Measurements from ENCODE around the gene C17orf78.

The C17orf78 gene

GRCh38 chr17:37384560-37385149 lies 8.9 kb downstream of the C17orf78 start:
- Mint-ChIP-seq H3K4me1 (no peaks in the 10 kb centered on the region), H3K27ac (no peak overlapping the region), H3K9me3 (no peaks in the 10 kb centered on the region), H3K4me3 (no peak overlapping the region), H3K36me3 (ENCODE audit: low read depth) (peaks cover 5% of the 10 kb centered on the region), H3K27me3 (ENCODE audit: low read depth) (no peaks in the 10 kb centered on the region)
- TF ChIP-seq CTCF (IDR thresholded peaks at IDR 0.05; ENCODE audit: unreplicated experiment in 3 of 3): no peak

GRCh38 chr17:37385474-37385990 lies 9.7 kb downstream of the C17orf78 start:
- H3K36me3 Mint-ChIP-seq (ENCODE audit: low read depth): peaks cover 5% of the 10 kb centered on the region
- no peaks in the 10 kb centered on the region for H3K9me3 Mint-ChIP-seq
- no peak for TF ChIP-seq CTCF (IDR thresholded peaks at IDR 0.05; ENCODE audit: unreplicated experiment in 3 of 3)
- no peaks in the 10 kb centered on the region for H3K27me3 Mint-ChIP-seq (ENCODE audit: low read depth)
- H3K27ac Mint-ChIP-seq: no peak overlapping the region
- H3K4me1 Mint-ChIP-seq: no peaks in the 10 kb centered on the region
- H3K4me3 Mint-ChIP-seq: no peak overlapping the region

GRCh38 chr17:37386462-37386861 lies 10.7 kb downstream of the C17orf78 start:
- H3K4me3 Mint-ChIP-seq: no peak overlapping the region

GRCh38 chr17:37388266-37388665 lies 12.5 kb downstream of the C17orf78 start:
- H3K9me3 Mint-ChIP-seq: no peaks in the 10 kb centered on the region
- H3K4me1 Mint-ChIP-seq: peaks cover 8% of the 10 kb centered on the region
- H3K27me3 Mint-ChIP-seq (ENCODE audit: low read depth): no peaks in the 10 kb centered on the region
- H3K4me3 Mint-ChIP-seq: no peak overlapping the region
- TF ChIP-seq CTCF (IDR thresholded peaks at IDR 0.05; ENCODE audit: unreplicated experiment in 3 of 3): no peak
- H3K27ac Mint-ChIP-seq: no peak overlapping the region
- H3K36me3 Mint-ChIP-seq (ENCODE audit: low read depth): no peaks in the 10 kb centered on the region

More at GRCh38 chr17:37386462-37386861, 10.7 kb downstream of the C17orf78 start:
- H3K9me3 Mint-ChIP-seq: no peaks in the 10 kb centered on the region
- H3K36me3 Mint-ChIP-seq (ENCODE audit: low read depth): no peaks in the 10 kb centered on the region
- no peaks in the 10 kb centered on the region for H3K27me3 Mint-ChIP-seq (ENCODE audit: low read depth)
- no peak overlapping the region for H3K27ac Mint-ChIP-seq
- no peak for TF ChIP-seq CTCF (IDR thresholded peaks at IDR 0.05; ENCODE audit: unreplicated experiment in 3 of 3)
- H3K4me1 Mint-ChIP-seq: no peaks in the 10 kb centered on the region

GRCh38 chr17:37389160-37389559 lies 13.4 kb downstream of the C17orf78 start:
- Mint-ChIP-seq H3K36me3 (ENCODE audit: low read depth) (no peaks in the 10 kb centered on the region), H3K4me1 (peaks cover 8% of the 10 kb centered on the region), H3K9me3 (no peaks in the 10 kb centered on the region), H3K4me3 (no peak overlapping the region), H3K27me3 (ENCODE audit: low read depth) (no peaks in the 10 kb centered on the region), H3K27ac (no peak overlapping the region)
- no peak for TF ChIP-seq CTCF (IDR thresholded peaks at IDR 0.05; ENCODE audit: unreplicated experiment in 3 of 3)

- no peaks in the 10 kb centered on the region for H3K9me3 Mint-ChIP-seq
- no peaks in the 10 kb centered on the region for H3K36me3 Mint-ChIP-seq (ENCODE audit: low read depth)
- peaks cover 8% of the 10 kb centered on the region for H3K4me1 Mint-ChIP-seq
- no peaks in the 10 kb centered on the region for H3K27me3 Mint-ChIP-seq (ENCODE audit: low read depth)
- H3K27ac Mint-ChIP-seq: no peak overlapping the region
- no peak for TF ChIP-seq CTCF (IDR thresholded peaks at IDR 0.05; ENCODE audit: unreplicated experiment in 3 of 3)
- no peak overlapping the region for H3K4me3 Mint-ChIP-seq
These were observed 15.4 kb downstream of the C17orf78 start for GRCh38 chr17:37391146-37391545.
